H1 (cell line): ENCODE results near the gene YLPM1. TPM values are rescaled to one million over a fixed set of nuclear protein-coding genes. Genes with fewer than 3 reads are reported as not detected.

Experiments
- EGR1 ChIP-seq: IDR thresholded peaks from 2 replicates; pipeline ENCODE4 v1.6.1; 2011; ENCODE audit warnings: low read depth, low read length, borderline replicate concordance
- POLR2A ChIP-seq, 2 experiments: IDR thresholded peaks; 1 replicate in 1 of 2; 2 replicates in 1 of 2; pipeline ENCODE4 v1.6.1; 2011; ENCODE audit warnings: low read depth in 2 of 2, low read length in 2 of 2, mild to moderate bottlenecking in 2 of 2; ENCODE audit errors: control extremely low read depth in 1 of 2
- RBBP5 ChIP-seq: IDR thresholded peaks from 2 replicates; pipeline ENCODE4 v1.7.1; 2012; ENCODE audit warnings: low read depth, mild to moderate bottlenecking, inconsistent platforms, low read length, moderate library complexity, borderline replicate concordance
- polyA plus RNA-seq, 7 experiments: library from polyadenylated mRNA; depleted of rRNA in 3 of 7; stranded (reverse) in 5 of 7; unstranded in 2 of 7; fragments of >200 nt in 5 of 7; fragments of 200-250 nt in 2 of 7; gene quantifications; 1 replicate in 5 of 7; 2 replicates in 1 of 7; 4 replicates in 1 of 7; pipeline versions ENCODE4 v1.2.1 to v1.2.3, GENCODE V29; 2011 to 2013; ENCODE audit warnings: missing spikeins in 2 of 7, mixed read lengths in 2 of 7
- total RNA-seq: library from RNA; stranded (reverse); fragmentation: NEBNext Ultra II Directional; extraction: Animal tissue kit (Norgen Biotek cat#: 25700); gene quantifications from 2 replicates; pipeline ENCODE4 v1.2.1, GENCODE V29; 2021

Gene YLPM1
- total and polyA plus RNA-seq, 2 of the 8 experiments (the other 6 are each of a cell fraction or from before 2014, with no cell fraction given): 13.5 to 71.7 TPM

DNA sequence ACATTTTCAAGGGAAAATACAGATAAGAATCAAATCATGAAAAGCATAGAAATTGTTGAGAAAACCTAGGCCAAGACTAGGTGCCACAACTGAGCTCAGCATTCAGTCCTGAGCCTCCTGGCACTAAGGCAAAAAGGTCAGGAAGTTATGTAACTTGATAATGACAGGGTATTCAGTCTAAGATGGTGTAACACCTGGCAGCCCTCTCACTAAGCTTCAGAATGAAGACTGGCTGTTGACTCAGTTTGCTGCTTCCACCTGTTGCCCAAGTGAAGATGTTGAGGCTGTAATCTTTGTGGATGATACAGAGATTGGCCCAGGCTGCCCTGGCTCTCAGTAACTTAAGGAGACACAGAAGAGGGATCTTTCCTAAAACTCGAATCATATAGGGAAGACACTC is 93.2 kb downstream of the YLPM1 start (continued):
- no peak for TF ChIP-seq RBBP5
- TF ChIP-seq POLR2A (IDR thresholded peaks at IDR 0.05; ENCODE audit: control extremely low read depth in 1 of 2, low read depth in 2 of 2, low read length in 2 of 2): no peak
- no peak for TF ChIP-seq EGR1
